CD14-positive monocyte (primary cell): Measurements from ENCODE around the gene PAK2. TPM values are rescaled to one million over a fixed set of nuclear protein-coding genes. Genes with fewer than 3 reads are reported as not detected.
"Not testable (repeated sequence)": the region's sequence is repeated elsewhere in the genome, so short reads cannot be mapped to it uniquely, and the experiment has no call there.

Experiments
- DNase-seq, 3 donors: peaks; one replicate each; pipeline ENCODE4 v3.0.0-alpha.2; 2011 to 2022
- H2AFZ ChIP-seq: 2 replicates; pipeline ENCODE4 v1.6.0; 2012; ENCODE audit warnings: mild to moderate bottlenecking, low read depth, low read length, inconsistent platforms; ENCODE audit not compliant: insufficient read depth, poor library complexity, severe bottlenecking
- H3K27ac ChIP-seq, 2 donors: 1 replicate in 1 of 2; 2 replicates in 1 of 2; pipeline ENCODE4 v1.5.1; 2012 to 2013; ENCODE audit warnings: low read length in 2 of 2, control low read depth in 1 of 2, inconsistent platforms in 1 of 2, low read depth in 1 of 2, mild to moderate bottlenecking in 1 of 2
- H3K27me3 ChIP-seq, 2 donors: one replicate each; pipeline versions ENCODE4 v1.6.0 to v1.6.1; 2011 to 2013; ENCODE audit warnings: low read length in 2 of 2; ENCODE audit not compliant: control insufficient read depth in 2 of 2, insufficient read depth in 2 of 2
- H3K36me3 ChIP-seq, 2 donors: replicated peaks in 1 of 2; 1 replicate in 1 of 2; 2 replicates in 1 of 2; pipeline versions ENCODE4 v1.5.1 to v1.6.1; 2012 to 2013; ENCODE audit warnings: low read length in 2 of 2, control low read depth in 1 of 2, inconsistent platforms in 1 of 2, mild to moderate bottlenecking in 1 of 2; ENCODE audit not compliant: insufficient read depth in 2 of 2, control insufficient read depth in 1 of 2
- H3K4me1 ChIP-seq, 2 donors: 1 replicate in 1 of 2; 2 replicates in 1 of 2; pipeline versions ENCODE4 v1.5.1 to v1.6.1; 2012 to 2013; ENCODE audit warnings: low read length in 2 of 2, control low read depth in 1 of 2, inconsistent platforms in 1 of 2, mild to moderate bottlenecking in 1 of 2, moderate library complexity in 1 of 2; ENCODE audit not compliant: insufficient read depth in 2 of 2, control insufficient read depth in 1 of 2
- H3K4me2 ChIP-seq: replicated peaks from 2 replicates; pipeline ENCODE3; 2012; ENCODE audit warnings: low read length, moderate library complexity, mild to moderate bottlenecking; ENCODE audit not compliant: poor library complexity, severe bottlenecking; ENCODE audit errors: extremely low read depth
- H3K4me3 ChIP-seq, 3 experiments: fragments of 200-600 bp in 1 of 3; sonication (generic) in 1 of 3; replicated peaks in 1 of 3; 1 replicate in 2 of 3; 2 replicates in 1 of 3; pipeline ENCODE4 v1.5.1; 2011 to 2013; ENCODE audit warnings: low read length in 3 of 3, mild to moderate bottlenecking in 3 of 3, control low read depth in 2 of 3, low read depth in 2 of 3, inconsistent platforms in 1 of 3, moderate library complexity in 1 of 3
- H3K79me2 ChIP-seq: 2 replicates; pipeline ENCODE4 v1.6.0; 2012; ENCODE audit warnings: mild to moderate bottlenecking, control low read depth, inconsistent platforms, low read length, moderate library complexity; ENCODE audit not compliant: insufficient read depth
- H3K9ac ChIP-seq: 2 replicates; pipeline ENCODE4 v1.6.0; 2017; ENCODE audit warnings: low read length, mild to moderate bottlenecking; ENCODE audit not compliant: insufficient read depth, poor library complexity, severe bottlenecking
- H3K9me3 ChIP-seq, 2 donors: replicated peaks in 1 of 2; 1 replicate in 1 of 2; 2 replicates in 1 of 2; pipeline versions ENCODE4 v1.5.1 to v1.6.1; 2012 to 2013; ENCODE audit warnings: low read length in 2 of 2, control low read depth in 1 of 2; ENCODE audit not compliant: control insufficient read depth in 1 of 2, insufficient read depth in 1 of 2
- H4K20me1 ChIP-seq: 2 replicates; pipeline ENCODE4 v1.6.0; 2012; ENCODE audit warnings: mild to moderate bottlenecking, low read length, control low read depth, moderate library complexity; ENCODE audit not compliant: insufficient read depth
- H3K27ac Mint-ChIP-seq, 7 donors: one replicate each; pipeline ENCODE4 v1.8.0; 2020; ENCODE audit warnings: mild to moderate bottlenecking in 7 of 7, mixed read lengths in 7 of 7, moderate library complexity in 6 of 7, inconsistent platforms in 2 of 7
- H3K27me3 Mint-ChIP-seq, 3 donors: one replicate each; pipeline ENCODE4 v1.8.0; 2021 to 2022; ENCODE audit warnings: low read depth in 3 of 3, mild to moderate bottlenecking in 3 of 3, mixed read lengths in 3 of 3, moderate library complexity in 3 of 3, inconsistent platforms in 1 of 3
- H3K36me3 Mint-ChIP-seq, 2 donors: one replicate each; pipeline ENCODE4 v1.8.0; 2020; ENCODE audit warnings: mixed read lengths in 2 of 2, inconsistent platforms in 1 of 2, mild to moderate bottlenecking in 1 of 2
- H3K4me1 Mint-ChIP-seq: one replicate; pipeline ENCODE4 v1.8.0; 2020; ENCODE audit warnings: mild to moderate bottlenecking, mixed read lengths
- H3K4me3 Mint-ChIP-seq, 2 donors: one replicate each; pipeline ENCODE4 v1.8.0; 2020; ENCODE audit warnings: mild to moderate bottlenecking in 2 of 2, mixed read lengths in 2 of 2, moderate library complexity in 1 of 2
- H3K9me3 Mint-ChIP-seq, 7 donors: one replicate each; pipeline ENCODE4 v1.8.0; 2020 to 2022; ENCODE audit warnings: mixed read lengths in 7 of 7, mild to moderate bottlenecking in 6 of 7, moderate library complexity in 6 of 7, inconsistent platforms in 2 of 7
- CTCF ChIP-seq: fragments of 200-600 bp; IDR thresholded peaks from one replicate; pipeline ENCODE4 v1.8.0; 2022; ENCODE audit warnings: antibody characterized with exemption, mild to moderate bottlenecking
- WGBS: methylation state at CpG from one replicate; pipeline ENCODE4 v1.1.5; 2013; ENCODE audit warnings: missing lambda C conversion rate; ENCODE audit not compliant: insufficient coverage; 5-methylcytosine and 5-hydroxymethylcytosine counted together
- intact Hi-C, 2 donors: fragments of 100-400 bp; cut with micrococcal nuclease; formaldehyde crosslinking; loops; one replicate each; pipeline versions ENCODE4 v1.15.0 to v1.15.1; 2023
- polyA plus RNA-seq, 3 donors: library from polyadenylated mRNA; depleted of rRNA in 1 of 3; unstranded in 2 of 3; stranded (reverse) in 1 of 3; fragments of 300-500 nt in 2 of 3; fragments of >200 nt in 1 of 3; fragmentation: Illumina TruSeq in 2 of 3; gene quantifications; 1 replicate in 2 of 3; 2 replicates in 1 of 3; pipeline ENCODE4 v1.2.3, GENCODE V29; 2012 to 2021

PAK2 gene
- polyA plus RNA-seq, 3 donors = 32.4 to 44.2 (median 33.2) TPM

- H3K4me1 Mint-ChIP-seq = peaks cover 25% of the 10 kb centered on the region
- H3K9me3 Mint-ChIP-seq = no peaks in the 10 kb centered on the region
- peaks cover 26 to 40% of the 10 kb centered on the region in 2 donors for H3K4me1 ChIP-seq
- H2AFZ ChIP-seq = peak within 1 kb of the TSS; percentile 84
- H3K36me3 Mint-ChIP-seq = peaks cover 19 to 20% of the 10 kb centered on the region in 2 donors
- H3K36me3 ChIP-seq = peaks cover 10 to 15% of the 10 kb centered on the region in 2 donors
- peak within 1 kb of the TSS; percentile 83 to 89 (median 83) for H3K4me3 ChIP-seq
- peaks cover 17% of the 10 kb centered on the region for H3K79me2 ChIP-seq
- H4K20me1 ChIP-seq = peaks cover 15% of the 10 kb centered on the region
- peak; percentile 72 to 91 (median 73) for DNase-seq
- H3K4me3 Mint-ChIP-seq = peak within 1 kb of the TSS; percentile 90 to 98
- peak within 1 kb of the TSS; percentile 75 to 76 for H3K27ac ChIP-seq
- TF ChIP-seq CTCF = no peak
- peaks cover 0 to 1% (median 0%) of the 10 kb centered on the region in 3 donors for H3K27me3 Mint-ChIP-seq
- intact Hi-C loops = no loop called here
- WGBS = under 1% methylated on average over 68 of the region's 68 CpGs
- peak within 1 kb of the TSS; percentile 89 to 97 (median 93) for H3K27ac Mint-ChIP-seq
- H3K4me2 ChIP-seq = peak within 1 kb of the TSS; percentile 76
- H3K9ac ChIP-seq = peak within 1 kb of the TSS; percentile 78
- H3K27me3 ChIP-seq = no peaks in the 10 kb centered on the region
- no peaks in the 10 kb centered on the region for H3K9me3 ChIP-seq
Observed at GRCh38 chr3:196711838-196712513, 27.7 kb upstream of the PAK2 start, which contains the start of the genes CEP19 and PIGX. Gene CEP19, minus strand, starts transcription at chr3:196712250. Its CDS starts 3,593 bp downstream, at chr3:196708657. Gene PIGX, plus strand, starts transcription at chr3:196712377.

- H3K9me3 Mint-ChIP-seq = no peaks in the 10 kb centered on the region
- Histone ChIP-seq H2AFZ (peak overlapping the region; percentile 84), H3K4me1 (peaks cover 26 to 37% of the 10 kb centered on the region in 2 donors), H3K27ac (peak overlapping the region; percentile 75 to 76), H3K4me3 (peak overlapping the region; percentile 83 to 89 (median 83)), H3K4me2 (peak overlapping the region; percentile 76), H3K79me2 (peaks cover 22% of the 10 kb centered on the region), H3K27me3 (no peaks in the 10 kb centered on the region), H3K36me3 (peaks cover 3 to 7% of the 10 kb centered on the region in 2 donors), H3K9ac (peak overlapping the region; percentile 78), H4K20me1 (peaks cover 8% of the 10 kb centered on the region), H3K9me3 (no peaks in the 10 kb centered on the region)
- DNase-seq = peak in 2 of 3 donors; percentile 35 to 53
- H3K4me1 Mint-ChIP-seq = peaks cover 25% of the 10 kb centered on the region
- H3K36me3 Mint-ChIP-seq = peaks cover 11 to 14% of the 10 kb centered on the region in 2 donors
- peaks cover 0 to 1% (median 0%) of the 10 kb centered on the region in 3 donors for H3K27me3 Mint-ChIP-seq
- H3K27ac Mint-ChIP-seq = peak overlapping the region; percentile 50 to 90 (median 83)
- peak overlapping the region; percentile 82 to 84 for H3K4me3 Mint-ChIP-seq
- 6% methylated on average over 62 of the region's 64 CpGs for WGBS
- TF ChIP-seq CTCF = no peak
- intact Hi-C loops = no loop called here
Observed at GRCh38 chr3:196712514-196713413, 26.9 kb upstream of the PAK2 start.

- H3K4me3 ChIP-seq, H3K4me3 Mint-ChIP-seq, H3K9me3 Mint-ChIP-seq, H3K36me3 ChIP-seq, H3K4me2 ChIP-seq, H3K27me3 ChIP-seq, H3K9ac ChIP-seq, H2AFZ ChIP-seq, intact Hi-C loops, H3K27ac ChIP-seq, H4K20me1 ChIP-seq, H3K27me3 Mint-ChIP-seq, H3K27ac Mint-ChIP-seq, H3K9me3 ChIP-seq, DNase-seq: not testable (repeated sequence)
- Histone ChIP-seq H3K4me1 (peaks cover 12 to 21% of the 10 kb centered on the region in 2 donors), H3K79me2 (peaks cover 28% of the 10 kb centered on the region)
- Mint-ChIP-seq H3K4me1 (peaks cover 19% of the 10 kb centered on the region), H3K36me3 (peaks cover 19 to 22% of the 10 kb centered on the region in 2 donors)
- WGBS = no CpG with 5 or more reads among the region's 3 CpGs
Observed at GRCh38 chr3:196717162-196717561, 22.5 kb upstream of the PAK2 start.
